Activated T-cell treated with anti-CD3 and anti-CD28 coated beads, Interleukin-2, amount 50 U/mL, for 4 hours (primary cell): ENCODE measurements around the gene MCF2L. TPM values are rescaled to one million over a fixed set of nuclear protein-coding genes. Genes with fewer than 3 reads are reported as not detected.
"Not testable (repeated sequence)": the region's sequence is repeated elsewhere in the genome, so short reads cannot be mapped to it uniquely, and the experiment has no call there.

Experiments used
- ATAC-seq, 2 donors: fragments of 200-7000 bp; cut with Tn5 transposase; one replicate each; pipeline ENCODE4 v1.10.0; 2021
- DNase-seq: peaks from one replicate; pipeline ENCODE4 v3.0.0-alpha.2; 2020
- H3K27me3 Mint-ChIP-seq: one replicate; pipeline ENCODE4 v1.8.0; 2021; ENCODE audit warnings: low read depth, mixed read lengths
- H3K36me3 Mint-ChIP-seq: one replicate; pipeline ENCODE4 v1.8.0; 2022; ENCODE audit warnings: mixed read lengths; ENCODE audit not compliant: insufficient read depth
- H3K4me1 Mint-ChIP-seq: one replicate; pipeline ENCODE4 v1.8.0; 2021; ENCODE audit warnings: low read depth, mixed read lengths
- H3K4me3 Mint-ChIP-seq: one replicate; pipeline ENCODE4 v1.8.0; 2021; ENCODE audit warnings: mild to moderate bottlenecking, moderate library complexity, mixed read lengths
- H3K9me3 Mint-ChIP-seq: one replicate; pipeline ENCODE4 v1.8.0; 2021; ENCODE audit warnings: mixed read lengths
- total RNA-seq, 3 donors: library from RNA; stranded (reverse); gene quantifications; one replicate each; pipeline ENCODE4 v1.2.1, GENCODE V29; 2021

Gene MCF2L
- total RNA-seq, 3 donors from 2014 or later, result 8.6 to 9.3 (median 8.9) TPM

DNA sequence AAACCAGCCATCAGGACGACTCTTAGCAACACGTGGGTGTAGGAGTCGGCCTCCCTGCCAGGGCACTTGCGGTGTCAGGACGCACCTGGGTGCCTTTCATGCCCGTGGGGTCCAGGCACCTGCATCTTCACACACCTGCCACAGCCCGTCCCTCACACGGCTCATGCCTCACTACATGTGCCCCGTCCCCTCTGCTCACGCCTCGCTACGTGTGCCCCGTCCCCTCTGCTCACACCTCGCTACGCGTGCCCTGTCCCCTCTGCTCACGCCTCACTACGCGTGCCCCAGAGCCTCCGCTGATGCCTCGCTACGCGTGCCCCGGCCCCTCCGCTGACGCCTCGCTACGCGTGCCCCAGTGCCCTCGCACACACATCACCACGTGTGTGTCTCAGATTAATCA lies 78.6 kb downstream of the MCF2L start:
- H3K27me3 Mint-ChIP-seq, result no peaks in the 10 kb centered on the region
- no peaks in the 10 kb centered on the region for H3K9me3 Mint-ChIP-seq
- no peak overlapping the region for H3K4me3 Mint-ChIP-seq
- DNase-seq (no peak), ATAC-seq (no peak)
- no peaks in the 10 kb centered on the region for H3K4me1 Mint-ChIP-seq
- peaks cover 14% of the 10 kb centered on the region for H3K36me3 Mint-ChIP-seq

DNA sequence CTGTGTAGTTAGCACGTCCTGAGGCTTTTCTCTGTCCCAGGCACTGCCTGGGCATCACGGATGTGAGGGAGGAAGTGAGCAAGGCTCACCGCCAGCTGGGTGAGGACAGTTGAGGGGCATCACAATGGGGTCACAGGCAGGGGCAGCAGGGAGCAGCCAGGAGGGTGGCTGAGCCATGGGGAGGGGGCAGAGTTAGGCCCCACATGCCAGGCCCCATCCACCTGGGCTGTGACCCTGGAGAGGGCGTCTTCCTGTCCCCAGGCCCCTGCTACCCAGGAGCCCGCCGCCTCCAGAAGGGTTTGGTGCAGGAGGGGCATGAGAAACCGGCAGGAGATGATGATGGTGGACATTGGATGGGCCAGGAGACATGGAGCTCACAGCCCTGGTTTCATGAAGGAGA lies 79.8 kb downstream of the MCF2L start:
- Mint-ChIP-seq H3K27me3 (no peaks in the 10 kb centered on the region), H3K4me3 (no peak overlapping the region), H3K9me3 (no peaks in the 10 kb centered on the region), H3K4me1 (no peaks in the 10 kb centered on the region), H3K36me3 (peaks cover 17% of the 10 kb centered on the region)
- DNase-seq (no peak), ATAC-seq (no peak)

DNA sequence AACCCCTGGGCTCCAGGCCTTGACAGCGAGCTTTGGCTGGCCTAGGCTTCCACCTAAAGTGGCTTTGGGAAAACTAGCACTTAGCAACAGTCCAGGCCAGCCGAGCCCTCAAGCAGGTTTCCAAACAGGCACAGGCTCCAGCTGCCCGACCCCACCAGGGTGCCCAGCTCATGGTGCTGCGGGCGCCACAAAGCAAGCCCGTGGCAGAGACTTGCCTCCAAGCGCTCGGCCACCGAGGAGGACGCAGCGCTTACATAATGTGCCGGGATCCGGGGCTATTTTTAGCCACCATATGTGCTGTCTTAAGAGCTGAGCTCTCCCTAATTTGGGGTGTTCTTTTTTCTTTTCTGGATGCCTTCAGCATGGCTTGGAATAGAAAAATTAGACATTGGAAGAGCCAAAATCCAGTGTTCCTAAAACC lies 80.5 kb downstream of the MCF2L start:
- DNase-seq (no peak), ATAC-seq (no peak)
- no peak overlapping the region for H3K4me3 Mint-ChIP-seq
- H3K27me3 Mint-ChIP-seq, result no peaks in the 10 kb centered on the region
- H3K9me3 Mint-ChIP-seq, result no peaks in the 10 kb centered on the region
- H3K4me1 Mint-ChIP-seq, result no peaks in the 10 kb centered on the region
- peaks cover 17% of the 10 kb centered on the region for H3K36me3 Mint-ChIP-seq

DNA sequence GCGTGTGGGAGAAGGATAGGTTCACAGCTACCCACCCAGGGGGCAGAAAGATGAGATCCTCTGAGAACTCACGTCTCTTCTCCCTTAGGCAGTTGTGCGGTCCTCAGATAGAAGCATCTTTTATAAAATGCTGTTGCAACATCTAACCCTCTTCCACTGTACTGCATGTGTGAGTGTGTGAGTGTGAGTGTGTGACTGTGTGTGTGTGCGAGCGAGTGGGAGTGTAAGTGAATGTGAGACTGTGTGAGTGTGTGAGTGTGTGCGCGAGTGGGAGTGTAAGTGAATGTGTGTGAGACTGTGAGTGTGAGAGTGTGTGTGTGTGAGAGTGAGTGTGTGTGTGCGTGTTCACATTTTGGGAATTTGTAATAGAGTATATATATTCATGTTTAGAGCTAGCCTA lies 81.0 kb downstream of the MCF2L start:
- no peak for ATAC-seq

DNA sequence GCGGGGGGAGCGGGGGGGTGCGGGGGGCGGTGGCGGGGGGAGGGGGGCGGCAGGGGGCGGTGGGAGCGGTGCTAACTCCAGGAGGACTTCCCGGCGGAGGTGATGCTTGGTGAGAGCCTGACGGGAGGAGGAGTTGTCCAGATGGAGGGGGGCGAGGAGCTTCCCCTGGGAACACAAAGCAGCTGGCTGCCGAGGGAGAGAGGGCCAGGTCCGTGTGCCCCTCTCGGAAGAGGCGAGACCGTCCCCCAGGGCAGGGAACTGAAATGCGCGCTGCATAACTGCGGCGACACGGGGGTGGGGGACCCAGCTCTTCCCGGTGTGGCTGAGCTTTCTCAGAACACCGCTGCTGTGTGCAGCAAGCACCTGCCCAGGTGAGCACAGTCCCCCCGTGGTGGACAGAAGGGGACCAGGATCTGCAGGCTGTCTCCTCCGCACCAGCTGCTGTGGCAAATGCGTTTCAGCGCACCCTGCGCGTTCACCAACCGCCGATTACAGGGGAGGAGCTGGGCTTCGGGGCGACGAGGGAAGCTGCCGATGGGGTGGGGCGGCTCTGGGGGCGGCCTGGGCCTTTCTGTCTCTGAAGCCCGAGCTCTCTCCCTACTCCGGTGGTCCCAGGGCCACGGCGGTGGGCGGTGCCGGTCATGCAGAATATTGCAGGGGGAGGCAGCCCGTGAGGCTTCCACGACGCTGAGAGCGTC lies 81.9 kb downstream of the MCF2L start:
- peaks cover 10% of the 10 kb centered on the region for H3K36me3 Mint-ChIP-seq
- H3K9me3 Mint-ChIP-seq, result no peaks in the 10 kb centered on the region
- DNase-seq, result no peak
- no peaks in the 10 kb centered on the region for H3K4me1 Mint-ChIP-seq
- H3K27me3 Mint-ChIP-seq, result no peaks in the 10 kb centered on the region
- ATAC-seq, result no peak
- H3K4me3 Mint-ChIP-seq, result no peak overlapping the region

More for the DNA sequence above, 81.0 kb downstream of the MCF2L start:
- H3K4me3 Mint-ChIP-seq, result no peak overlapping the region
- H3K4me1 Mint-ChIP-seq, result no peaks in the 10 kb centered on the region
- no peaks in the 10 kb centered on the region for H3K9me3 Mint-ChIP-seq
- H3K36me3 Mint-ChIP-seq, result peaks cover 14% of the 10 kb centered on the region
- DNase-seq, result no peak
- no peaks in the 10 kb centered on the region for H3K27me3 Mint-ChIP-seq

DNA sequence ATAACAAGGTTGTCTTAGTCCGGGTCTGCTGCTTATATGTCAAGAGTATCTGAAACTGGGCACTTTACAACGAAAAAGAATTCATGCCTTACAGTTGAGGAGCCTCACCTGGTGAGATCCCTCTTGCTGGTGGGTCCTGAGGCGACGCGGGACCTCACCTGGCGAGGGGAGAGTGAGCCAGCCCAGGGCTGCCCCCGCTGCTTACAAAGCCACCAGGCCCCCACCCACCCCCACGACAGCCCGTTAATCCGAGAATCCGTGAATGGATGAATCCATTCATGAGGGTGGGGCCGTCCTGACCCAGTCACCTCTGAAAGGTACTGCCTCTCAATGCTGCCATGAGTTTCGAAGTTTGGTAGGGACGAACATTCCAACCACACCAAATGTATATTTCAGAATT lies 82.6 kb downstream of the MCF2L start:
- Mint-ChIP-seq H3K36me3 (peaks cover 9% of the 10 kb centered on the region), H3K9me3 (no peaks in the 10 kb centered on the region), H3K27me3 (no peaks in the 10 kb centered on the region), H3K4me3 (no peak overlapping the region), H3K4me1 (no peaks in the 10 kb centered on the region)
- ATAC-seq (no peak), DNase-seq (no peak)

DNA sequence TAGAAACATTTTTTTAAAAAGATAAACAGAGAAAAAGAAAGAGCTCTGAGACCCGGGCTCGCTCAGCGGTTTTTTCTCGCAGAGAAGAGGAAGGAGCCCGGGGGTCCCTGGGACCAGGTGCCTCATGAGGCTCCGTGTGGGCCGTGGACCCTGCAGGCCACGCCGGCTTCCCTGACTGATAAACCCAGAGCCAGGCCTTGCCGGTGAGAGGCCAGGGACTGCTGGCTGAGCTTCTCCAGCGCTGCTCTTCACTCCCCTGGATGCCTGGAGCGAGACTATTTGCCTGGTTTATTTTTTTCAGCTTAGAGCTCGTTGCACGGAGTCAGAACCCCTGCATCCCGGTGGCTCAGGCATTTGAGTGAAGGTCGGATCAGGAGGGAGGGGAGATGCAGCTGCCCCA lies 83.2 kb downstream of the MCF2L start:
- Mint-ChIP-seq H3K9me3 (no peaks in the 10 kb centered on the region), H3K36me3 (peaks cover 5% of the 10 kb centered on the region), H3K4me1 (no peaks in the 10 kb centered on the region), H3K27me3 (no peaks in the 10 kb centered on the region), H3K4me3 (no peak overlapping the region)
- ATAC-seq, result no peak
- DNase-seq, result no peak

DNA sequence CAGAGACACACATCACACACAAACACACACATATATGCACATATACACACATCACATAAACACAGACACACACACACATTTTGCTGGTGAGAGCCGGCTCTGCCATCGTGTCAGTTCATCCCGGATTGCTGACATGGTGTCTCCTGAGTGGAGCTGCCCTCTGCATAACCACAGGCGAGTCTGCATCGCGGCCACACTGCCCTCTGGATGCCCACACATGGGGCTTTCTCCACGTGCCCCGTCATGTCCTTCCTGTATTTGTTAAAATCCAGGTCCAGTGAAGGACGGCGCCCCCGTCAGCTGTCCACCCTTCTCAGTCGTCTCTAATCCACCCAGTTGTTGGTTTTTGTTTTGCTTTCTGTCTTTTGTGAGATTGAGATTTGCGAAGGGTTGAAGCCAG lies 84.0 kb downstream of the MCF2L start:
- Mint-ChIP-seq H3K4me3 (no peak overlapping the region), H3K4me1 (no peaks in the 10 kb centered on the region), H3K36me3 (peaks cover 5% of the 10 kb centered on the region), H3K9me3 (no peaks in the 10 kb centered on the region), H3K27me3 (no peaks in the 10 kb centered on the region)
- no peak for DNase-seq
- ATAC-seq, result no peak

DNA sequence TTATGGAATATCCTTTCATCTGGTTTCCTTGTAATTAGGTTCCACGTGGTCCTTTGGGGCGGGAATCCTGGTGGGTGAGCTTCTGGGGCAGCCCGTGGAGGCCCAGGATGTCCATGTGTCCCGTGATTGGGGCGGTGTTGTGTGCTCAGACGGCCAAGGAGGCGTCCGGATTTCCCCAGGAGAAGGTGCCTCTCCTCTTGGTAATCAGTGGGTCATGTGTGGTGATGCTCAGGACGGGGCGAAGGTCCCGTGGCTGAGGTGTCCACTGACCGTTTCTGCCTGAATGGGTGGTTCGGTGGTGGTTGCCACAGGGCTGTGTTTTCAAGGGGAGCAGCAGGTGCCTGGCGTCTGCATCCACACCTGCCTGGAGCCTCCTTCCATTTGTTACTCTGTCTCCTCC lies 84.4 kb downstream of the MCF2L start:
- ATAC-seq, result no peak
- Mint-ChIP-seq H3K4me3 (no peak overlapping the region), H3K9me3 (no peaks in the 10 kb centered on the region), H3K36me3 (peaks cover 5% of the 10 kb centered on the region), H3K4me1 (no peaks in the 10 kb centered on the region), H3K27me3 (no peaks in the 10 kb centered on the region)
- no peak for DNase-seq

DNA sequence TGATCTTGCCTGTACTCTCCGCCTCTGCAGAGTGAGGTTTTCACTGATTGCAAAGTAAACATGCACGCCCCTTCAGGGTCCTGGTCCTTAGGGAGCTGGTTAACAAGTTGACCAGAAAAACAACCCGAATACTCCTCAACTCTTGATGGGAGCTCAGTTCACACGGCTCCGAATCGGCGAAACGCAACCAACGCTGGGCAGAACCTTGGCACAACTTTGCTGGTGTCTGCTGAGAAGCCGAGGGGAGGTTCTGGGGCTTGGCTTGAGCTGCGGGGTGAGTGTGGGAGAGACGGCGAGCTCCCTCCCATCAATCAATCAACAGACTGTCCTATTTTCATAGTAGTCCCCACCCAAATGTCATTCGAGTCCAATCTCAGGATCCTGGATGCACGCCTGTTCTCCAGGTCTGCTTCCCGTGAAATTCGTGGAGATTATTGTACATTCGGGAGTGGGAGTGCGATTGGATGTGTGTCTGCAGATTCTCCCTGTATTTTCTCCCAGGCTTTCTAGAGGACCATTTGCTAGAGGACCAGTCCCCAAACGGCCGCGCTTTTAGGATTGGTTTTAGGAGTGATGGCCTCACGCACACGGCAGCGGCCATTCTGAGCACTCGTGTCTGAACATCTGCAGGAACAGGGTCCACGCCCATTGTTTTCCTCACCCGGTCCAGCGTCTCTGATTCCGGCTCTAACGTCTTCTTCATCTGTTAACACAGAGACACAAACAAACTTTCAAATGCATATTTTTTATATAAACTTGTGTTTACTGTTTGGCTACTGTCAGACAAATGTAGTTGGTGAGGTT lies 85.0 kb downstream of the MCF2L start:
- DNase-seq (no peak), ATAC-seq (no peak)
- no peaks in the 10 kb centered on the region for H3K27me3 Mint-ChIP-seq
- H3K4me3 Mint-ChIP-seq, result no peak overlapping the region
- H3K36me3 Mint-ChIP-seq, result peaks cover 5% of the 10 kb centered on the region
- no peaks in the 10 kb centered on the region for H3K9me3 Mint-ChIP-seq
- no peaks in the 10 kb centered on the region for H3K4me1 Mint-ChIP-seq

DNA sequence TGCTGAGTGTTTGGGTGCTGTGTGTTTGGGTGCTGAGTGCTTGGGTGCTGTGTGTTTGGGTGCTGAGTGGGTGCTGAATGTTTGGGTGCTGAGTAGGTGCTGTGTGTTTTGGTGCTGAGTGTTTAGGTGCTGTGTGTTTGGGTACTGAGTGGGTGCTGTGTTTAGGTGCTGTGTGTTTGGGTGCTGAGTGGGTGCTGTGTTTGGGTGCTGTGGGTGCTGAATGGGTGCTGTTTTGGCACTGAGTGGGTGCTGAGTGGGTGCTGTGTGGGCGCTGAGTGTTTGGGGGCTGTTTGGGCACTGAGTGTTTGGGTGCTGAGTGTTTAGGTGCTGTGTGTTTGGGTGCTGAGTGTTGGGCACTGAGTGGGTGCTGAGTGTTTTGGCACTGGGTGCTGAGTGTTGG lies 88.1 kb downstream of the MCF2L start:
- DNase-seq (no peak), ATAC-seq (no peak)
- Mint-ChIP-seq H3K27me3 (no peaks in the 10 kb centered on the region), H3K36me3 (peaks cover 5% of the 10 kb centered on the region), H3K9me3 (no peaks in the 10 kb centered on the region), H3K4me1 (no peaks in the 10 kb centered on the region), H3K4me3 (no peak overlapping the region)

DNA sequence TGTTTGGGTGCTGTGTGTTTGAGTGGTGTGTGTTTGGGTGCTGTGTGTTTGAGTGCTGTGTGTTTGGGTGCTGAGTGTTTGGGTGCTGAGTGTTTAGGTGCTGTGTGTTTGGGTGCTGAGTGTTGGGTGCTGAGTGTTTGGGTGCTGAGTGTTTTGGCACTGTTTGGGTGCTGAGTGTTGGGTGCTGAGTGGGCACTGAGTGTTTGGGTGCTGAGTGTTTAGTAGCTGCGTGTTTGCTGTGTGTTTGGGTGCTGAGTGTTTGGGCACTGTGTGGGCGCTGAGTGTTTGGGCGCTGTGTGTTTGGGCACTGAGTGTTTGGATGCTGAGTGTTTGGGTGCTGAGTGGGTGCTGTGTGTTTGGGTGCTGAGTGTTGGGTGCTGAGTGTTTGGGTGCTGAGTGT lies 88.5 kb downstream of the MCF2L start:
- H3K36me3 Mint-ChIP-seq, H3K4me3 Mint-ChIP-seq, H3K27me3 Mint-ChIP-seq, H3K4me1 Mint-ChIP-seq, H3K9me3 Mint-ChIP-seq, ATAC-seq, DNase-seq: not testable (repeated sequence)

DNA sequence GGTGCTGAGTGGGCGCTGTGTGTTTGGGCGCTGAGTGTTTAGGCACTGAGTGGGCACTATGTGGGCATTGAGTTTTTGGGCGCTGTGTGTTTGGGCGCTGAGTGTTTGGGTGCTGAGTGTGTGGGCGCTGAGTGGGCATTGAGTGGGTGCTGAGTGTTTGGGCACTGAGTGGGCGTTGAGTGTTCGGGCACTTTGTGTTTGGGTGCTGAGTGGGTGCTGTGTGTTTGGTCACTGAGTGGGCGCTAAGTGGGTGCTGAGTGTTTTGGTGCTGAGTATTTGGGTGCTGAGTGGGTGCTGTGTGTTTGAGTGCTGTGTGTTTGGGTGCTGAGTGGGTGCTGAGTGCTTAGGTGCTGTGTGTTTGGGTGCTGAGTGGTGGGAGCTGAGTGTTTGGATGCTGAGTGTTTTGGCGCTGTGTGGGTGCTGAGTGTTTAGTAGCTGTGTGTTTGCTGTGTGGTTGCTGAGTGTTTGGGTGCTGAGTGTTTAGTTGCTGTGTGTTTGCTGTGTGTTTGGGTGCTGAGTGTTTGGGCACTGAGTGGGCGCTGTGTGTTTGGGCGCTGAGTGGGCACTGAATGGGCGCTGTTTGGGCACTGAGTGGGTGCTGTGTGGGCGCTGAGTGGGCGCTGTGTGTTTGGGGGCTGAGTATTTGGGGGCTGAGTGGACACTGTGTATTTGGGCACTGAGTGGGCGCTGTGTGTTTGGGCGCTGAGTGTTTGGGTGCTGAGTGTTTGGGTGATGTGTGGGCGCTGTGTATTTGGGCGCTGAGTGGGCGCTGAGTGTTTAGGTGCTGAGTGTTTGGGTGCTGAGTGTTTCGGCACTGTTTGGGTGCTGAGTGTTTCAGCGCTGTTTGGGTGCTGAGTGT lies 89.3 kb downstream of the MCF2L start:
- ATAC-seq (no peak), DNase-seq (no peak)
- H3K4me1 Mint-ChIP-seq, result no peaks in the 10 kb centered on the region
- H3K4me3 Mint-ChIP-seq, result no peak overlapping the region
- H3K9me3 Mint-ChIP-seq, result no peaks in the 10 kb centered on the region
- peaks cover 2% of the 10 kb centered on the region for H3K36me3 Mint-ChIP-seq
- H3K27me3 Mint-ChIP-seq, result no peaks in the 10 kb centered on the region

DNA sequence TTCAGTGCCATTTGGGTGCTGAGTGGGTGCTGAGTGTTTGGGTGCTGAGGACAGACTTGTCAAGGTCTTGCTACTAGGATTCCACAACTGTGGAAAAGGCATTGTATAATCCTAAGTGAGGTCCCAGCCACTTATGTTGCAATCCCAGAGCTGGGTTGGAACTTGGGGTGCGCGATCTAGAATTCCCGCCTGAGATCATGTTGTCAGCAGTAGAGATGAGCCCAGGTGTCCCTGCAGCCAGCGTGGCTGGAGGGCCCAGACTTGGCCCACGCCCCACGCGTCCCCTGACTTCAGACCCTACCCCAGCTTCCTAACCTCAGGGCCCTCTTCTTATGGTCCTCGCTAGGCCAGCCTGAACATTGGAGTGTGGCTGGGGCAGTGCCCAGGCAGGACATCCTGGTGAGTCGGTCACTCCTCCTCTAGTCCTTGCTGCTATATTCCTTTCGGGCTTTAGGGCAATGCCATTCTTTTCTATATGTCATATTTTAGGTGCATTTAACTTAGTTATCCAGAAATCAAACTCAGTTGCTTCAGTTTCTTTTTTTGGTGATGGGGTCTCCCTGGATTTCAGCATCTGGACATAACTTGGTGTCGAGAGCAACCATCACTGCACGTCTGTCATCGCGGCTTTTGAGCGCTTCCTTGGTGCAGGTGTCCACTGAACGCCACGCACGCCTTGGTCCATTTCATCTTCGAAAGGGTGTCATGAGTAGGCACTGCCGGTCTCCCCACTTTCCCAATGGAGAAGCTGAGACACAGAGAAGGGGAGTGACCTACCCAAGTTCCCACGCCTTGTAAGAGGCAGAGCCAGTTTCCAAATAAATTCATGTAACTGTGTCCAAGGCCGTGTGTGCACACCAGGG lies 90.2 kb downstream of the MCF2L start:
- Mint-ChIP-seq H3K27me3 (no peaks in the 10 kb centered on the region), H3K4me1 (no peaks in the 10 kb centered on the region), H3K36me3 (peaks cover 2% of the 10 kb centered on the region), H3K4me3 (no peak overlapping the region), H3K9me3 (no peaks in the 10 kb centered on the region)
- DNase-seq, result no peak
- no peak for ATAC-seq
